GM18511 (cell line): ENCODE results near the gene SELENOF.
"Not testable (repeated sequence)": the region's sequence is repeated elsewhere in the genome, so short reads cannot be mapped to it uniquely, and the experiment has no call there.

Experiments
- ATAC-seq: cut with Tn5 transposase; IDR thresholded peaks from one replicate; pipeline ENCODE4 v1.9.1; 2021; ENCODE audit warnings: mild to moderate bottlenecking, moderate library complexity; ENCODE audit not compliant: unreplicated experiment

Gene SELENOF

GRCh38 chr1:86922445-86922844 lies 8.5 kb upstream of the SELENOF start:
- ATAC-seq = no peak

DNA sequence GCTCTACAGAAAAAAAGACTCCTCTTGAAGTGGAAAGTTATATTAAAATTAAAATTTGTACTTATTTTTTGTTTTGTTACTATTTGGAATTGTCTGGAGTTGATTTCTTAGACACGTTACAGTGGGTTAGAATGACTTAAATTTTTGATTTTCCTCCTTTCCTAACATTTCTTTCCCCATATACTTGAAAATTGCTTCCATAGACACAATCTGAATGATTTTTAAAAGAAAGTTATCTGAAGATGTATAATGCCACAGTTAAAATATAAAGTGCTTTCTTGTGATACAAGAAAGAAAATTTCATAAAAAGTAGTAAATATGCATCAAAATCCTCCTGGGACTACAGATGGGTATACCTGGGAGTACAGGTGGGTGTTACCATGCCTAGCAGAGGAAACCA lies 2.8 kb upstream of the SELENOF start:
- no peak for ATAC-seq

- ATAC-seq = no peak
Measured at GRCh38 chr1:86915737-86916235, 1.9 kb upstream of the SELENOF start.

- peak; percentile 30 for ATAC-seq
Measured at GRCh38 chr1:86914998-86915736, 1.2 kb upstream of the SELENOF start.

DNA sequence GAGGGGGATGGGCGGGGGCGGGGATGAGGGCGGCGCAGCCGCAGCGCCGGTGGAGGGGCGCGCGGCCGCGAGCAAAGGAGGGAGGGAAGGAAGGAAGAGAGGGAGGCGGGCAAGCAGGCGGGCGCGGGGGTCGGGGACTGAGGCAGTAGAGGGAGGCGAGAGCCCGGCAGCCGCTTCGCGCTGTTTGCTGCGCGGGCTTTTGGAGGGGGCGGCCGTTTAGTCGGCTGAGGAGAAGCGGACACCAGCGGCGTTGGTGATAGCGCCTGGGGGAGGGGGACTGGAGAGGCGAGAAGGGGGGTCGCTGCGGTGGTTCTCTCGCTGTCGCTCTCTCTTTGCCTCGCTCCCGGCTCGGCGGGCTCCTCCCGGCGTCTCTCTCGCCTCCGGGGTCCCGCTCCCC lies 673 bp upstream of the SELENOF start, which contains the start of gene HS2ST1:
Gene HS2ST1, plus strand, starts transcription at position 35 of the 397 bp plus-strand sequence.
- no peak for ATAC-seq

DNA sequence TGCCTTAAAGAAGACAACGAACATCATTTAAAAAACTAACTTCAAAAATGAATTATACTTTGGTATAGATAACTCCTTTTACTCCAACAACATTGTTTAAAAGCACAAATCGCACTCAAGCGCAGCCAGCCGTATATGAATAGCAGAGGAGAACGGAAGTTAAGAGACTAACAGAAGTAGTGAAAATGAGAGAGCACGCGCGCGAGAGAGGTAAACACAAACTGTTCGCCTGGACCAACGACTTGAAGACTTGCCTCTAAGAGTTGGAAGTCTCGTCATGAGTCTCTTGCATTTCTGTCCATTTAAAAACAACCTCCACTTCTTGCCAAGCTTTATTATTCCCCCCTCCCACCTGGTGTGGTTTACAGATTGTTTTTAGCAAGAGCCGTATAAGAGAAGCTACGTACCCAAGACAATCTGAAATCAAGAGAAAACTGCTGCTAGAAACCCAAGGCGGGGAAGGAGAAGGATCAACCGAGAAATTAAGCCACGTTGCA lies 479 bp downstream of the SELENOF start:
- peak; percentile 19 for ATAC-seq

DNA sequence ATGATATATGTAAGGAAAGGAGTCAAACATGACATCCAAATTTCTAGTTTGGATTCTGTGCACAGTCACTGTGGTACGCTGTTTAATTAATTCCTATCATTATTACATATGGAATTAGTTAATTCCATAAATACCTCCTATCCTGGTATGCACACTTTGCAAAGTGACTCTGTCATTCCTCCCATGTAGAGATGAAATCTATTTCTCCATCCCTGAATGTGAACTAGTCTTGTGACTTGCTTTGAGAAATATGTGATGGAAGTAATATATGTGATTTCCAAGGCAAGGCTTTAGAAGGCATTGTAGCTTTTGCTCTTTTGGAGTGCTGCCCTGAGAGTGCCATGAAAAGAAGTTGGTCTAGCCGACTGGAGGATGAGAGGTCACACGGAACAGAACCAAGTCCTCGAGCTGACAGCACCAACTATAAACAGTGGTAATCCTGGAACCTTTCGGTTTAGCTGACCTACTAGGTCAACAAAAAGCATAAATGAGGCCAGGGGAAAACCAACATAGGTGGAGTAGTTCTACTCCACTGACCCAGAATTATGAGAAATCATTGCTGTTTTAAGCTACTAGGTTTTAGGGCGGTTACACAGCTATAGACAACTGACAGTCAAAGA lies 1.5 kb downstream of the SELENOF start:
- no peak for ATAC-seq

GRCh38 chr1:86906419-86906818 lies 7.5 kb downstream of the SELENOF start:
- no peak for ATAC-seq

- no peak for ATAC-seq
Measured at GRCh38 chr1:86905875-86906274, 8.1 kb downstream of the SELENOF start.

GRCh38 chr1:86899401-86899800 lies 14.5 kb downstream of the SELENOF start:
- ATAC-seq = not testable (repeated sequence)

DNA sequence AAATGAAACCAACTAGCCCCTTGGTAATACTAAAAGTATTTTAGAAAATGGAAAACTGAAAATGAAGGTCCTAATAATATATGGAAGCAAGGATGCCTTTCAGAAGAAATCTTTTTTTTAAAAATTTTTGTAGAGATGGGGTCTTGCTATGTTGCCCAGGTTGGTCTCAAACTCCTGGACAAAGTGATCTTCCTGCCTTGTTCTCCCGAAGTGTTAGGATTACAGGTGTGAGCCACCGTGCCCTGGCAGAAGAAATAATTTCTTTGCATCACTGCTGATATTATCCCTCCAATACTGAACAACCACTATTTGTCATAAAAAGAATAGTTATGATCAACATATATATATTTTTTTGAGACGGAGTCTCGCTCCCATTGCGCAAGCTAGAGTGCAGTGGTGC lies 25.6 kb downstream of the SELENOF start:
- ATAC-seq = no peak

GRCh38 chr1:86887479-86888162 lies 26.3 kb downstream of the SELENOF start:
- ATAC-seq = peak; percentile 65

DNA sequence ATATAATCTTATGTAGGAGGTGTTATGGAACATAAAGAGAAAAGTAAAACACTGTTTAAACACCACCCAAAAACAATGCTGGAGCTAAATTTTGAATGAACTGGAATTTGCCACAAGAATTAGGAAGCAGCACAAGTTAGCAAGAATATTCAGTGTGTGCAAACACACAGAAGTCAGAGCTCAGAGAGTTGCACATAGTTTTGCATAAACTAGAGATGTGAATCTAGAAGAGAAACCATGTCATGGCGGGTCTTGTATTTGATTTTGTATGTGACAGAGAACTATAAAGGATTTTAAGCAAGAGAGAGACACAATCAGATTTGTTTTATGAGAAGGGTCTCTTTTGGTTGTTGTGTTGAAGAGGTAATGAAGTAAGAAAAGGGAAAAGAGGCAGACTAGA lies 38.2 kb downstream of the SELENOF start:
- ATAC-seq = no peak

GRCh38 chr1:86872086-86872485 lies 41.8 kb downstream of the SELENOF start:
- no peak for ATAC-seq

DNA sequence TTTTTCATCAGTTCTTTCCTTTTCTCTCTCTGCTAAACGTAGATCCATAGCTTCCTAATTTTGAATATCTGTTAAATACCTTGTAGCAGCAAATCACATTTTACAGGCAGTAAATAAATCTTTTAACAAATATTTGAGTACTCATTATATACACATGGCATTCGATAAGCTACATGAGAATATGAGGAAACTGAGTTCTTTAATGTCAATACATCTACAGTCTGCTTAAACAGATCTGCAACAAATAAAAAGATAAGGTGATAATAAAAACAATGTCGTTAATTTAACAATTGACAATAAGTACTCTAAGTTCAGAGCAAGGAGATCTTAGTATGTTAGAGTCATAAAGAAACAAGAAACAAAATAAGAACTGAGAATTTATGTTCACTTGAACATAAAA lies 42.9 kb downstream of the SELENOF start:
- no peak for ATAC-seq

DNA sequence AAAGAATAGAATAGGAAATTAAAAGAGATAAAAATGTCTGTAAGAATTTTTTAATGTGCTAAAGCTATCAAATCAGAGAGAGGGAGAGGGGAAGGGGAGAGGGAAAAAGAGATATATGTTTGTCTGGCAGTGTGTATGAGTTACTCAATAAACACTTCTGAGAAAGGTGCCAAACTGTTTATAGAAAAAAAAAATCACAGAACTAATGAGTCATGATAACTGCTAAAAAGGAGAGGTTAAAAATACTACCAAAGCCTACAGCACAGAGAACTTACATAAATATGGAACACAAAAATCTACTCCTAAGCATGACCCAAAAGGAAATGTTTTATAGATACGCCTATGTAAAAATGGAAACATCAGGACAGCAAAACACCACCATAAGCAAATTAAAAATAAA lies 45.4 kb downstream of the SELENOF start:
- ATAC-seq = no peak

GRCh38 chr1:86867278-86867677 lies 46.6 kb downstream of the SELENOF start:
- ATAC-seq = not testable (repeated sequence)

- ATAC-seq = no peak
Measured at GRCh38 chr1:86866665-86867064, 47.3 kb downstream of the SELENOF start.

DNA sequence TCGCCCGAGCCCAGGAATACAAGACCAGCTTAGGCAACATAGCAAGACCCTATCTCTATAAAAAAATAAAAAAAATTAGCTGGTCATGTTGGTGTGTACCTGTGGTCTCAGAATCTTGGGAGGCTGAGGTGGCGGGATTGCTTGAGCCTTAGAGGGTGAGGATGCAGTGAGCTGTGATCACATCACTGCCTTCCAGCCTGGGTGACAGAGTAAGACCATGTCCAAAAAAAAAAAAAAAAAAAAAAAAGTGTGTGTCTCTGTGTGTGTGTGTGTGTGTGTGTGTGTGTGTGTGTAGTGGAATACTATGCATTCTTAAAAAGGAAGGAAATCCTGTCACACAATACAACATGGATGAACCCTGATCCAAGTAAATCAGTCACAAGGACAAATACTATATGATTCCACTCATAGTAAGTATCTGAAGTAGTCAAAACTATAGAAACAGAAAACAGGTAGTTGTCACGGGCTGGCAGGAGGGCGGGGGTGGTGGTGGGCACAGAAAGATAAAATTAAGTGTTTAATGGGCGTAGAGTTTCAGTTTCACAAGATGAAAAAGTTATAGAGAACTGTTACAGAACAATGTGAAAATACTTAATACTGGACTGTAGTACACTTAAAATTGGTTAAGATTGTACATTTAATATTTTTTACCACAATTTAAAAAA lies 47.8 kb downstream of the SELENOF start:
- ATAC-seq = peak; percentile 75

DNA sequence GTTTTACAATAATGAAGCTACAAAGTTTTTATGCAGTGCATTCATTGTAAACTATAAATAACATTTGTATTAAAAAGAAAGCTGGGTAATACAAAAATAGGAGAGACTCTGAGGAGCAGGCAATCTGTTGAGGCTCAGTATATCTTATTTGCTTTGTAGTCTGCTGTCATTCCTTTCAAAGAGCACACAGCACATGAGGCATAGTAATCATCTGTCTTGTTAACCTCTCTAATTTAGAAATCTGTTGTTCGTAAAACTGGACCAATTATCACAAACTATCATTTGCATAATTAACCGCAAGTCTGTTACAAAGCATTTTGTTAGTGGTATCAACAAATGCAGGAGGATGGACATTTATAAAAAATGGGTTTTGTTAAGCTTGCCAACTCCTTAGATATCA lies 51.0 kb downstream of the SELENOF start:
- ATAC-seq = no peak

DNA sequence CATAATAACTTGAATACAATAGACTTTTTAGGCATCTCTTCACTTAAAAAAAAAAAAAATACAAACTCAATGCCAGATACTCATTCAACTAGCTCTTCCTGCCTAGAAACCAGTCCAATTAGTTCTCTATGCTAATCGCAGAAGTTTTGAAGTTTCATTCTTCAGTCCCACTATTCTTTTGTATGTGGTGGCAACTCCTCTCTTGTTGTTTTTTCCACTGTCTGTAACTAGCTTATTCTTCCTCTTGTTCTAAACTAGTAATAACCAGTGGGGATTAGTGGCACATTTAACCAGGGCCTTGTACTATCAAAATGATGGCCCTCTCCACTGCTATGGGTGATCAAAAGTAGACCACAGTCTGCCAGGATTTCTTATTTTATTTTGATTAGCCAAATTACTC lies 52.5 kb downstream of the SELENOF start:
- ATAC-seq = no peak
